Measurements from ENCODE around the gene MTAP.

The MTAP gene

GRCh38 chr9:21854119-21854518 lies 51.7 kb downstream of the MTAP start:
- no peak for DNase-seq

- DNase-seq, result no peak
Measured at GRCh38 chr9:21854594-21854993, 52.2 kb downstream of the MTAP start.

- no peak for DNase-seq
Measured at GRCh38 chr9:21856301-21857094, 54.1 kb downstream of the MTAP start.

- no peak for DNase-seq
Measured at GRCh38 chr9:21862871-21863270, 60.4 kb downstream of the MTAP start.

- no peak for DNase-seq
Measured at GRCh38 chr9:21864505-21864904, 62.1 kb downstream of the MTAP start.

GRCh38 chr9:21866302-21866701 lies 63.9 kb downstream of the MTAP start:
- DNase-seq, result no peak

- DNase-seq, result no peak
Measured at GRCh38 chr9:21871256-21871975, 69.0 kb downstream of the MTAP start.

- DNase-seq, result no peak
Measured at GRCh38 chr9:21872696-21873095, 70.3 kb downstream of the MTAP start.

- no peak for DNase-seq
Measured at GRCh38 chr9:21873540-21874221, 71.2 kb downstream of the MTAP start.

- DNase-seq, result no peak
Measured at GRCh38 chr9:21875893-21876292, 73.5 kb downstream of the MTAP start.

- DNase-seq, result no peak
Measured at GRCh38 chr9:21883642-21884041, 81.2 kb downstream of the MTAP start.

GRCh38 chr9:21889673-21890072 lies 87.2 kb downstream of the MTAP start:
- no peak for DNase-seq

GRCh38 chr9:21890696-21891095 lies 88.3 kb downstream of the MTAP start:
- no peak for DNase-seq

GRCh38 chr9:21901546-21901945 lies 99.1 kb downstream of the MTAP start:
- no peak for DNase-seq

GRCh38 chr9:21902136-21902535 lies 99.7 kb downstream of the MTAP start:
- DNase-seq, result no peak

- DNase-seq, result no peak
Measured at GRCh38 chr9:21903380-21903965, 101.0 kb downstream of the MTAP start.

- DNase-seq, result no peak
Measured at GRCh38 chr9:21904371-21904770, 101.9 kb downstream of the MTAP start.

GRCh38 chr9:21904776-21905175 lies 102.3 kb downstream of the MTAP start:
- DNase-seq, result no peak

GRCh38 chr9:21906213-21906612 lies 103.8 kb downstream of the MTAP start:
- DNase-seq, result no peak

- no peak for DNase-seq
Measured at GRCh38 chr9:21906881-21907280, 104.4 kb downstream of the MTAP start.

- peak; percentile 72 for DNase-seq
Measured at GRCh38 chr9:21919377-21920362, 117.2 kb downstream of the MTAP start.

- DNase-seq, result no peak
Measured at GRCh38 chr9:21923694-21924093, 121.3 kb downstream of the MTAP start.
